Stimulated activated CD8-positive, alpha-beta memory T cell treated with anti-CD3 and anti-CD28 coated beads, Interleukin-2, amount 100 ng/mL, for 1 hour (primary cell): ENCODE data around the gene PPRC1.
A peak's percentile ranks its signal among the peaks of the same experiment; 100 is the strongest.

Experiments used
- DNase-seq, 2 donors: peaks; one replicate each; pipeline ENCODE4 v3.0.0-alpha.2; 2020; ENCODE audit warnings: low read depth in 2 of 2

Gene PPRC1

GRCh38 chr10:102146971-102147428 is 14.2 kb downstream of the PPRC1 start:
- DNase-seq: no peak

GRCh38 chr10:102147561-102147960 is 14.7 kb downstream of the PPRC1 start:
- no peak for DNase-seq

- no peak for DNase-seq
Measured at GRCh38 chr10:102148275-102148674, 15.4 kb downstream of the PPRC1 start.

- no peak for DNase-seq
Measured at GRCh38 chr10:102150970-102151773, 18.3 kb downstream of the PPRC1 start.

GRCh38 chr10:102151774-102152544 is 19.1 kb downstream of the PPRC1 start, which contains the start of gene NOLC1:
NOLC1 (plus strand) TSS chr10:102152389; CDS start chr10:102152411, 22 bp downstream.
- peak; percentile 99 to 100 for DNase-seq

GRCh38 chr10:102152545-102152890 is 19.7 kb downstream of the PPRC1 start:
- DNase-seq: no peak

GRCh38 chr10:102153093-102153620 is 20.3 kb downstream of the PPRC1 start:
- no peak for DNase-seq

GRCh38 chr10:102154466-102155116 is 21.8 kb downstream of the PPRC1 start:
- DNase-seq: no peak

GRCh38 chr10:102157224-102157623 is 24.4 kb downstream of the PPRC1 start:
- DNase-seq: no peak

GRCh38 chr10:102159051-102159597 is 26.3 kb downstream of the PPRC1 start:
- no peak for DNase-seq

- no peak for DNase-seq
Measured at GRCh38 chr10:102159831-102160230, 27.0 kb downstream of the PPRC1 start.

- DNase-seq: no peak
Measured at GRCh38 chr10:102163342-102163989, 30.6 kb downstream of the PPRC1 start.

GRCh38 chr10:102167861-102168260 is 35.0 kb downstream of the PPRC1 start:
- DNase-seq: no peak

GRCh38 chr10:102170602-102171001 is 37.8 kb downstream of the PPRC1 start:
- no peak for DNase-seq

GRCh38 chr10:102172288-102172687 is 39.4 kb downstream of the PPRC1 start:
- no peak for DNase-seq

- DNase-seq: no peak
Measured at GRCh38 chr10:102175415-102175814, 42.6 kb downstream of the PPRC1 start.

GRCh38 chr10:102184606-102185005 is 51.8 kb downstream of the PPRC1 start:
- DNase-seq: no peak

GRCh38 chr10:102185272-102185671 is 52.4 kb downstream of the PPRC1 start:
- no peak for DNase-seq

- no peak for DNase-seq
Measured at GRCh38 chr10:102185811-102186527, 53.1 kb downstream of the PPRC1 start.

GRCh38 chr10:102188298-102188940 is 55.6 kb downstream of the PPRC1 start:
- DNase-seq: no peak
